Measurements from ENCODE around the gene SLC8A2.

The SLC8A2 gene

GRCh38 chr19:47471733-47472457 is at the start of gene SLC8A2:
SLC8A2 (minus strand) TSS chr19:47471893; CDS start chr19:47466403, 5,490 bp downstream.
- DNase-seq, result peak; percentile 44

GRCh38 chr19:47520839-47521238 is 49.1 kb upstream of the SLC8A2 start:
- DNase-seq, result no peak

GRCh38 chr19:47520343-47520806 is 48.7 kb upstream of the SLC8A2 start:
- DNase-seq, result no peak

- no peak for DNase-seq
Measured at GRCh38 chr19:47518854-47519253, 47.2 kb upstream of the SLC8A2 start.

- peak; percentile 63 for DNase-seq
Measured at GRCh38 chr19:47518139-47518538, 46.4 kb upstream of the SLC8A2 start.

GRCh38 chr19:47514869-47515588 is 43.3 kb upstream of the SLC8A2 start, which contains the start of gene NAPA:
NAPA (minus strand) TSS chr19:47515063; CDS start chr19:47514940, 123 bp downstream.
- peak; percentile 100 for DNase-seq

GRCh38 chr19:47514151-47514868 is 42.6 kb upstream of the SLC8A2 start:
- DNase-seq, result no peak

- no peak for DNase-seq
Measured at GRCh38 chr19:47512948-47513319, 41.2 kb upstream of the SLC8A2 start.

GRCh38 chr19:47512183-47512947 is 40.7 kb upstream of the SLC8A2 start:
- DNase-seq, result no peak

- no peak for DNase-seq
Measured at GRCh38 chr19:47511681-47512080, 40.0 kb upstream of the SLC8A2 start.

GRCh38 chr19:47511128-47511517 is 39.4 kb upstream of the SLC8A2 start:
- no peak for DNase-seq

GRCh38 chr19:47510516-47511127 is 38.9 kb upstream of the SLC8A2 start:
- no peak for DNase-seq

GRCh38 chr19:47509973-47510372 is 38.3 kb upstream of the SLC8A2 start:
- DNase-seq, result no peak

GRCh38 chr19:47509170-47509847 is 37.6 kb upstream of the SLC8A2 start:
- no peak for DNase-seq

- no peak for DNase-seq
Measured at GRCh38 chr19:47508721-47509120, 37.0 kb upstream of the SLC8A2 start.

- DNase-seq, result no peak
Measured at GRCh38 chr19:47507924-47508553, 36.3 kb upstream of the SLC8A2 start.

GRCh38 chr19:47507012-47507411 is 35.3 kb upstream of the SLC8A2 start:
- no peak for DNase-seq

- no peak for DNase-seq
Measured at GRCh38 chr19:47506459-47506858, 34.8 kb upstream of the SLC8A2 start.

GRCh38 chr19:47505506-47505905 is 33.8 kb upstream of the SLC8A2 start:
- no peak for DNase-seq

- DNase-seq, result no peak
Measured at GRCh38 chr19:47503826-47504150, 32.1 kb upstream of the SLC8A2 start.

- no peak for DNase-seq
Measured at GRCh38 chr19:47503130-47503825, 31.6 kb upstream of the SLC8A2 start.

Measured in activated CD8-positive, alpha-beta memory T cell treated with anti-CD3 and anti-CD28 coated beads, Interleukin-2, amount 50 U/mL, for 4 hours (primary cell).